NCI-H2227 treated with DMSO at 0.1 percent for 48 hours (cell line): ENCODE measurements around the gene KIAA0825.

ENCODE experiments used
- DNase-seq: peaks from one replicate; lab custom pipeline; 2025; lab: John Stamatoyannopoulos, UW

KIAA0825 gene

DNA sequence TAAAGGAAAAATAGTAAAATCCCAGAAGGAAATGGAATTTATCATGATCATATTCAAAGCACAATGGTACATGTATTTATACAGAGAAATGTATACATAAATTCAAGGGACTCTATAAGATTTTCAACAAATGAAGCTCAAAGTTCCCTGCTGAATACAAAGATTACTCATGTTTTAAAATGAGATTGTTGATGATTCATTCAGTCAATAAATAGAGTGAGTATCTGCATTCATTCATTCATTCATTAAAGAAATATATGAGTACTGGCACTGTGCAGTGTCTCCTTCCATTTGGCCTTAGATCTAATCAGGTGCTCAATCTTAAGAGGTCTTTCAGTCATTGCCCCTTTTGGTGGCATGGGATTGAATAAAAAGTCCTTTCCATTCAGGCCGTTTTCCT lies 310.0 kb downstream of the KIAA0825 start:
- DNase-seq = no peak

DNA sequence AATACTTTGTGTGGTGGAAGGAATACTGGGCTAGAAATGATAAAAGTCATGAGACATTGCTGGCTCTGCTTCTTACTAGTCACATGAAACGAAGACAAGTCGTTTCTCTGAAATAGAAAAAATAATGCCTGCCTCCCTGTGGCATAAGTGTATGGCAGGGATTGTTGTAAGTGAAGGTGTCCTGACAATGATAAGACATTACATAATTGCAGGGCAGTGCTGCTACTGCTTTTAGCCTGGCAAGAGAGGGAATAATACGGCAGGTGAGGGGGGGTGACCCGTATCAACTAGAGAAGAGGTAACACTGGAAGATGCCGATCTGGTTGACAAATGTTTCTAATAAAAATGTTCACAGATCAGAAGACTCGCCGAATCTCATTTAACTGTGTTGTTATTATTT lies 314.3 kb downstream of the KIAA0825 start:
- peak; percentile 68 for DNase-seq

DNA sequence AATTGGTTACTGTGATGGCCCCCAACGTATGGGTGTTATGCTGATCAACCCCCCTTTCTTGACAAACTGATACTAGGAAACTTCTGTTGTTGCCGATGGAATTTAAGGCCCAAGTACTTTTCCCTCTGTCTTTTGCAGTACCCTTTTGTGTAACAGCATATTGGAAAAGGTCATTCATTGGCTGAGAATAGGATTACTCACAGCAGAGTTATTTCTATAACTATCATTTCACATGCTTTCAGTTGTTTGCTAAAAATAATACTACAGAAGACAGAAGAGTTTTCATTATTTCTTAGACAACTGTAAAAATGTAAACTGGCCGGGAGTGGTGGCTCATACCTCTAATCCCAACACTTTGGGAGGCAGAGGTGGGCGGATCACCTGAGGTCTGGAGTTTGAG lies 329.5 kb downstream of the KIAA0825 start:
- DNase-seq = no peak

DNA sequence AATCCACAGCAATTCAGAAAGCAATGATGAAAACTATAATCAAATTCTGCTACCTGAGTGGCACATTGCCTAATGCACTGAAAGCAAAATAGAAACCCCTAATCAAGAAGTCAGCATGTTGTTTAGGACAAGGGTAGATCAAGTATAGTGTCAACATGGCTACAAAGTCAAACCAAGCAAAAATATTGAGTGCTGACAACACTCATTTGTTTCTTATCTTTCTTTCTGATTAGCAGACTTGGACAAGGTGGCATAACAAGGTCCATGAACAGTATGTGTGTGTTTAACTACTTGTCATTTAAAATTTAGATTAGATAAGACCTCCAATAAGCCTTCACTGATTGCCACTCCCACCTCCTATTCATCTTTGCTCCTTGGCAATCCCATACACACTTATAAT lies 332.4 kb downstream of the KIAA0825 start:
- DNase-seq = no peak

DNA sequence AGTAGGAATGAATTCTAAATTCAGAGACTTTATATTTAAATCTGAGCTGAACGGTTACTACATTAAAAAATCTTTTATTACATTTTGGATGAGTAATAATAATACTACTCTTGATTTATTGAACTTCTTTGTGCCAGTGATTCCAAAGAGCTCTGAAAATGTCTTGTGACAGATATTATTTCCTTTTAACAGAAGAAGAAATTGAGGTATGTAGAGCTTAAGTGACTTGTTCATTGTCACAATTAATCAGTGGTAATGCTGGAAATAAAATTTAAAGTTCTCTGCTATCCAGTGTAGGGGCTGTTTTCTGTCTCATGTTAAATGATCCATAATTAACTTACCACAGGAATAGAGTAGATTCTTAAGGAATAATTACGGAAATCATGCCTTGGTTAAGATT lies 335.3 kb downstream of the KIAA0825 start:
- no peak for DNase-seq

DNA sequence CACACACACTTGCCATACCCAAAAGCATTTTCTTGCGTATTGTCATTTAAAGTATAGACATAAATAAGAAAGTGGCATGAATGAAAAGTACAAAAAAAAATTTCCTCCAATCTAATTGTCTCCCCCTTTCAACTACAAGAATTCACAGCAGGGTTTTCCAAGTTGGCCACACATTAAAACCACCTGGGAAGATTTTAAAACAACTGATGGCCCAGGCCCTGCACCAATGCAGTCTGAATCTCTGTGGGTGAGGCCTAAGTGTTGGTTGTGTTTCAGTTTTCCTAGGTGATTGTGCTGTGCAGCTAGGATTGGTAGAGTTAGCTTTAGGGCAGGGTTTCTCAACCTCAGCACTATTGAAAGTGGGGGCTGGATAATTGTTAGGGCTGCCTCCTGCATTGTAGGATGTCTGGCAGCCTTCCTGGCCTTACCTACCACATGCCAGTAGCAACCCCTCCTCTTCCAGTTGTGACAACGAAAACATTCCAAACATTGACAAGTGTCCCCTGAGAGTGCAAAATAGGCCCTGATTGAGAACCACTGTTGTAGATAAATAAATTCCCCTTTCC lies 337.1 kb downstream of the KIAA0825 start:
- no peak for DNase-seq

DNA sequence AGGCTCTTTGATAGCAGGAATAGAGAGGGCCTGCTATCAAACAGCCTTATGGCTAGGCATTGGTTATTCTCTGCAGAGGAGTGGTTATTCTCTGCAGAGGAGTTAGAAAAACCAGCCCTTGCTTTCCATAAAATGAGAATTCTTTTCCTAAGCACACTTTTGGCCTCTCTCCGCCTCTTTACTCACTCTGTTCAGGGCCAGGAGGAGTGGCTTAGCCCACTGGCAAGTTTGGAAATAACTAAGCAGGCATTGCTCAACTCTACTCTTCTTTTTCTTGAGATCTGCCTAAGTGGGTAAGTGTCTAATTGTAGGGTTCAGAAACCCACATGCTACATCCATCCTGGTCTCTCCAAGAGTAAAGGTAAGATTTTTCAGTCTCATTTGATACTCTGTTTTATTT lies 341.7 kb downstream of the KIAA0825 start:
- no peak for DNase-seq

DNA sequence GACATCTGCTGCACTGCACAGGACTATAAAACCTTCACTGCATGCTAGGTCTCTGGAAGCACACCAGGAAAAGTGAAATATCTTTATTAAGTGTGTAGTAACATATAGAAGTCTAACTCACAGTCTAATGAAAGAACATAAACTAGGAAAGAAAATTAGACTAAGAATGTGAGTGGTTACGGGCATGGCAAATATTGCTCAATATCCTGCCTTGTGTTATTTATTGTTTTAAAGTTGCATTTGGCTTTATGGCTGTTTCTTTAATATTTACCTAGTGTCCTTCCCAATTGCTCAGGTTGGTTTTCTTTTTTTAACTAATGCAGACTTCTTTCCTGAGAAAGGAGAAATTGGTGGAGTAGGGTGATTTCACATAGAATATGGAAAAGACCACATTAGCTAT lies 342.4 kb downstream of the KIAA0825 start:
- DNase-seq = no peak

DNA sequence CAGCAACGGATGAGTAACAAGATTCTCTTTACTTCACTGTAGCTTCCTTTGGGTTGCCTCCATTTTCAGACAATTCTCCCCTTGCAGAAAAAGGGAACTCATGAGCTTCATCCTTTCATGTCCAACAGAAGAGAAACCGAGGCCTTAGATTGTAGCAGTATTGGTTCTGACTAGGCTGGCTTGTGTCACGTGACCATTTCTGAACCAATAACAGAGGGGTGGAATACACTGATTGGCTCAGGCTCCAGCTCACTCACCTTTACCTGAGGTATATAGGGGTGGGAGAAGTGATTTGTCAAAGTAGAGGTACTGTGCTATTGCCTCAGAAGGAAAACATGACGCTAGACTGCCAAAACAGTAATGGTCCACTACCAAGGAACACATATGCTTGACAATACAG lies 343.7 kb downstream of the KIAA0825 start:
- DNase-seq = no peak

DNA sequence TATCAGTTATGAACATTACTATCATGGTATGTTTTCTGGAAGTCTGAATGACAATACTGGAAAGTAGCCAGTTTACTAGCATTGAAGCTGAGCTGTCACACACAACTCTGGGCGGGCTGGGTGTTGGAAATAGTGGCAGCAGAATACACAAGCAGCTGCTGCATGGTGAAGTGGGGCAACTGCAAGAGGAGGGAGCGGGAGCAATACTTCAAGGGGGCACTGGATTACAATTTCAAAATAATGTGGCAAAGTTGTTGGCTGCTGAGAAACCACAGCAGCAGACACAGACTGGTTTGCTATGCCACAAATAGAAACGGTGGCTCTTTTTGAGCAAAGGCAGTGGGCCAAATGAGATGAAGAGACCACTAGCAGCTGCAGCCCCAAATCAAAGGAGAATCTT lies 350.2 kb downstream of the KIAA0825 start:
- DNase-seq = no peak

DNA sequence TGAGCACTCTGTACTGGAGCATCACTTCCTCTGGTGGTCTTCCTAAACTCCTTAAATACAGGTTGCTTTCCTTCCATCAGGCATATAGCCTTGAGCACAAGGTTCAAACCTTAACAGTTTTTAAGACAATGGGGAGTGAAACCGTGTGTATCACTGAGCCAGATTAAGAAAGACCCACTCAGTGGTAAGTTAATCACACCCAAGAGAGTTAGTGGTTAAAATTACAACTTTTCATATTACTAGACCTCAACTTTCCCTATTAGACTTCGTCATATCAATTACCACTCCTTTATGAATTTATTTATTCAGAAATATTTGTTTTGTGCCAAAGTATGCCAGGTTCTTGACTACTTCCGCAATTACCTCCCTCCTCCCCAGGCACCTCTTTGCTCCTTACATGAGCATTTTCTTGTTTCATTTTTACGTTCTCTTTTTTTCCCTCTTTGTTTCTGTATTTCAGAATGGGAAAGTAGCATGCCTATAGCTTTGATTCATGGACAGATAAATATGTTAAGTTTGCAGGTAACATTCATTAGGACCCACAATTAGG lies 351.0 kb downstream of the KIAA0825 start:
- no peak for DNase-seq

DNA sequence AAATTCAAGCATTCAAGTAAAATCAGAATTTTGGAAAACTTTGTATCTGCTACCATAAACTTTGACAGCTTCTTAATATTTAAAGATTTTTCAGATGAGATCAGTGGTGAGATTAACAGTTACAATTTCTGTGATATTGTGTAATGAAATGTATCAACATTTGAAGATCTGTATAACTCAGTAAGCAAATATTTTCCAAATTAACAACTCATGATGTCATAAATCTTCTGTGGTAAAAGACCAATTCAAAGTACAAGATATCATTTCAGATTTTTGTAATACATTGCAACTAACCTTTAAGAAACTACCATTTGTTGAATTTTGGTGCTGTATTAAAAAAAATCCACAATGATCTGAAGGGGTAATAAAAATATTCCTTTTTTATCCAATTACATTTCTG lies 352.2 kb downstream of the KIAA0825 start:
- DNase-seq = no peak

DNA sequence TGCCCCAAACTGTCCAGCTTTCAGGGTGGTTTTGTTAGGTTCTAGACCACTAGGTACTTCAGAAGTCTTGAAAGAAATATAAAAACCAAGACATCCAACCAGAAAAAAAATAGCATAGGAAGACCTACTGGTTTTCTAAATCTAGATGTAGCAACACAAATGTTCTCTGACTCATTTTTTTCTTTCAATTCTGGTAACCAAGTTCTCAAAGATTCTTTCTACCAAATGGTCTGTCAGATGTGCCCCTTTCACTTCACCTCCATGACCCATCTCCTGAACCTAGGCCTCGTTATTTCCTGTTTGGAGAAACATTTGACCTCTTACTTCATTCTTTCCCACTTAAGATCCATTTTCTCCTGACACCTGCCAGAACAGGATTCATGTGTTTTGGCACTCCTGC lies 355.3 kb downstream of the KIAA0825 start:
- no peak for DNase-seq

DNA sequence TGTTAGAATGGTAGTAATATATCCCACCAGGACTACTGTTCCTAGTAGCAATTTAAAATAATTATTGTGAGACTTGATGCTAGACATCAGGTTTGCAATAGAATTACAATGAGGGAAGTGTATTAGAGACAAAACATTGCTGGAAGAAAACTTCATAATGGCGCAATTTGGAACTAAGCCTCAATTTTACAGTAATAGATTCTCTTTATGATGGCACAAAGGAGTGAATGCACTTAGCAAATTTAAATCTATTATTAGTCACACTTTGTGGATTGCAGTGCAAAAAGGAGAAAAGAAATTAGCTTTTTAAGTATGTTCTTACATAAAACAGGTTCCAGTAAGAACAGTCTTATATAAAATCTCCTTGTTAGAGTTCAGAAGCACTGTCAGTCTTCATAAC lies 358.3 kb downstream of the KIAA0825 start:
- DNase-seq = peak; percentile 56

DNA sequence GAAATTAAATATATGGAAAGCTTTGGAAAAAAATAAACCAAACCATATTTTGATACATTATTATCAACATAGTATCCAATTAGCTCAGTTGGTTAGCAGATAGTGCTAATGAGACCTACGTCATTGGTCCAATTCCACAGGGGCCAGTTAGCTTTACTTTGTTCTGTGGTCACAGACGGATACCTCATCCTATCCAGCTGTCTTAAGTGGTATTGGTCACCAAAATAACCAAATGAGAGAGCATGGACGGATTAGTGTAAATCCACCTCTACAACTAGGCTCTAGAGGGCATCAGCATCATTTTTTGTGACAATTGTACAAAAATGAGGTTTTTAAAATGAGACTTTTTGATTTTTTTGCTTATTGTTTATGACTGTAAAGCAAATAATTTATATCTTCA lies 364.2 kb downstream of the KIAA0825 start:
- no peak for DNase-seq

DNA sequence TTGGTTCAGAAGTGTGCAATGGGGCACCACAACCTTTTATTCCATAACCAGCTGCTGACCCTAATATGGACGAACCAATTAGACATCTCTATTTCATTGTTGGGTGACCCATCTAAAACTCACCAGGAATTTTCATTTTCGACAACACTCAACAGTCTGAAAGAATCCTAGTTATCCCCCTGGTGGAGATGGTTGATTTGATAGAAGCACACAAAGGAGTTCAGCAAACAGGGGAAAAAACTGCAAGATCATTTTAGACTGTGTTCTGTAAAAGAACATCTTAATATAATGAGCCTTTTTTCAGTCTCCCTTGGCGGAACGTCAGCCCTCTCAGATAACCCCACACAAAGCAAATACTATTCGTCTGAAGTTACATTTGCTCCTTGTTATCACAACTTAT lies 367.4 kb downstream of the KIAA0825 start:
- DNase-seq = peak; percentile 17

DNA sequence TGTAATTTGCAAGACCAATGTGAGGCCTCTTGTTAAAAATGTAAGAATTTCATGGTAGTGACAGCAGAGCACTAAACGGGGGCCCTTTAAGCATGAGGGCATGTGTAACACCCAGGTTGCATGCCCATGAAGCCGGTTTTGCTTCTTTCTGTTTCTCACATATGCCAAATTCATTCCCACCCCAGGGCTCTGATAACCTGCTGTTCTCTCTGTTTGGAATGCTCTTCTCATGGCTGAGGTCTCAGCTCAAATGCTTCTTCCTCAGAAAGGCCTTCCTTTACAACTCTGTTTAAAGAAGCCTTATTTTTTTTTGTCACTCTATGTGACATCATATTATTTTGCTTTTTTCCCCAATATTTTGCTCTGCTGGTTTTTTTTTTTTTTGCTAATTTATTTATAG lies 369.0 kb downstream of the KIAA0825 start:
- DNase-seq = no peak

DNA sequence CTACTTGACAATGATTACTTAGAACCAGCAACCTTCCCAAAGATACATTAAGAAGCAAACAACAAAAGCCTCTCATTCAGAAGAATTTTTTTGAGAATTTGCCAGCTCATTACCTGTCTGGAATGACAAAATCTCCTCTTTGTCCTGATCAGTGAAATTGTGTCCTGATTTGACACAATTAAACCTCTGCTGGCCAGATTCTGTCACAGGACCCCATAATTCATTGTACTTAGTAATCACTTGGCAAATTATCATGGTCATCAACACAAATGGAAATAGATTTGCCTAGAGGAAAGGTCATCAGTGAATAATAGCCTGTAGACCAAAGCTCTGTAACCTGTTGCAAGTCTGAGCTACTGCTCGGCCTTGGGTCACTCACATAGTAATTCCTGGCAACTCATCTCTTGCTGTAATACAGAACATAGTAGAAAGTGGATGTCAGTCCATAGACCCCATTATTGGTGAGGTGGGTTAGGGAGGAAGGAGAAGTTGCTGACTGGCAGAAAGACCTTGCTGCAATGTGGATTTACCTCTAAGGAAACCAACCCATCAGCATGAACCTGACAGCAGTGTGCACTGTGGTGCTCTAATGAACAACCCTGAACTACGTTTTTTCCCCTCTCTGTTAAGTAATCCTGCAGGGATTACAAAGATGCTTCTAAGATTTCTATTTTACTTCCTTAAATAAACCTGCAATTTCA lies 370.1 kb downstream of the KIAA0825 start:
- no peak for DNase-seq

DNA sequence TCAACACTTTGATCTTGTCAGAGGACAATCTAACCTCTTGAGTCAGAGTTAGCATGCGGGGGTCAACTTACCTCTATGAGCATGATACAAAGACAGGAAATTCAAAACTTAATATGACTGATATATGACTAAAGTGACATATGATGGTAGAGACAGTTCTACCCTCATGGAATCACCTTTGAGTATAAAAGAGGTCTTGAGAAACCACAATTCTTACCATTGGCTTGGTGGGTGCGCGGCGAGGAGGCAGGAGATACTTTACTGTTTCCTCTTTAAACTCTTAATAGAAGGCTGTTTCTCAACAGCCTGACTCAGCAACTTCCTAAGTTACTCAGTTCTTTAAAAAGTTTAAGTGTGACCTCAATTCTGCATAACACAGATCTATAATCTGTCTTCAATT lies 372.8 kb downstream of the KIAA0825 start:
- no peak for DNase-seq

DNA sequence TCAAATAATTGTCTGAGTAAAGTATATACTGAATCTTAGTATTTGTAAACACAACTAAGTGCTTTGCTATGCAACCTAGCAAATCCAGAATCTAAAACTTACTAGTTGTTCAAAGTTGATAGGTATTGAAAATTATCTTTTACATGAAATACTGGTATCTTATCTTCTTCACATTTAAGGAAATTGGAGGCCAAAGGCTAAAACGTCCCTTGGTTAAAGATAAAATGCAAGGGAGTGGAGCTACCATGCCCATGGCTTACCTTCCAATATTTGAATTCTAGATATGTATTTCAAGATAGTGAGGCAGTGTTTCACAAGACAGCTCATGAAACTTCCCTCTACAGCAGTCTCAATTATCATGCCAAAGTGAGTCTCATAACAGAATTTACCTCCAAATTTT lies 373.5 kb downstream of the KIAA0825 start:
- no peak for DNase-seq

DNA sequence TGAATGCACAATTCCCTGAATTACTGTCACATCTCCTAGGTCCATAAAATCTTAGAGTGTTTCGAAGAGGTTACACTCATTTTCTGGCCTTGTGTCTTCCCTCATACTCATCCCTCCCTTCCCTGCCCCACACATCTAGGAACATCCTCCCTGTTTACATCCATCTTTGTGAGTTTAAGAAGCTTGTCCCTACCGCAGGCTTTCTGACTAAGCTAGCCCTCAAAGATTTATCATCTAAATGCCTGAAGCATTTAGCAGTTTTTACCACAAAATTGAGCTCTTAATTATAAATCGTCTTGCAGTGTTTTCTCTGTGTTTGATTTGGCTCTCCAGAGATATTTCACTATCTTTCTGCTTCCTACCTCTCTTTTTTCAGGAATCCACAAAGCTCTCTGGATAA lies 374.8 kb downstream of the KIAA0825 start:
- no peak for DNase-seq

DNA sequence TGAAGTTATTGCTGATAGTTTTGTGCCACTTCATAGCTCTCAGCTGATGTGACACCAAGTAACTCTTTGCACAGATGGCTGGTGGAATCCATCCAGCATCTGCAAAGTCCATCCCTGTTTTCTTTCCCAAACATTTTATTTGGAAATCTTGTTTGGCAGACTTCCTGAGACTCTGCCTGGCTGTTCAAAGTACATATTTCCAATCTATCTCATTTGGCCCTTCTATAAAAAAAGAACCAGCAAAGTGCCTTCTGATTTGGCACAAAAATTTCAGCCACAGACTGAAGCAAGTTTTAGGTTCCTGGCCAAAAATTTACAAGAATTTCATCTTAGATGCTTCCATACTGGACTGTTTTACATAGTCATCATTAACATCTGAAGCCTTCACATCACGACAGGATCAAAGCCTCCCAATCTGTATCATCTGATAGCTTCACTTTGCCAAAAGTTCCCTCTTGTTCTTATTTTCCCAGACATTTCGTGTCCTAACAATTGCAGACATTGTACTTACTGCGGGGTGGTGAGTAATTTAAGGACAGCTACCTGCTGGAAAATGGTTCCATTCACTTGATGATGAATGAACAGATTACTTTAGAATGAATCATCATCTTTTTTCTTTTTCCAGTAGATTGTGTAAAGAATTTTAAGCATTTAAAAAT lies 377.3 kb downstream of the KIAA0825 start:
- DNase-seq = no peak

DNA sequence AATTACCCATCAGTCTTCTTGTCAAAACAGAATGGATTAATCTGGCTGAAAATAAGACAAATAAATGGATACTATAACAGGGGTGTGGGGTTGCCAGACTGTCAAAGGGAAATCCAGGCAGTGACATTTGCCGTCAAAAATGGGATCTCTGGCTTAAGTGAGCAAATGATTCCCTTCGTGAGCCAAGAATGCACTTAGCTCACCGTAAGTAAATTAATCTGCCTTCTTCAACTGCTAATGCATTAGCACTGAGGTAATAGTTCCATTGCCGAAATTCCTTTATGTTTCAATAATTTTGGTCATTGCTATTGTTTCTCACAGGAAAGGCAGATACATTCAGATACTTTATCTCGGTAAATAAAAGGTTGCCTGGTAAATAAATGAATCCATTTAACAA lies 377.8 kb downstream of the KIAA0825 start:
- DNase-seq = no peak
